Choroid plexus epithelial cell (primary cell): ENCODE results near the gene PGLYRP4.

ENCODE experiments used
- DNase-seq: peaks from one replicate; pipeline ENCODE4 v3.0.0-alpha.2; 2010; ENCODE audit warnings: low read depth
- H3K4me3 ChIP-seq: 2 replicates; pipeline ENCODE4 v1.5.1; 2011; ENCODE audit warnings: low read depth, mild to moderate bottlenecking, control low read depth, low read length, moderate library complexity
- TF ChIP-seq, protein P1 (sequence below): conservative IDR thresholded peaks from 2 replicates; pipeline ENCODE4 v1.5.1; 2011; ENCODE audit warnings: low read depth, mild to moderate bottlenecking, control low read depth, inconsistent platforms, low read length, moderate library complexity

PGLYRP4 gene

DNA sequence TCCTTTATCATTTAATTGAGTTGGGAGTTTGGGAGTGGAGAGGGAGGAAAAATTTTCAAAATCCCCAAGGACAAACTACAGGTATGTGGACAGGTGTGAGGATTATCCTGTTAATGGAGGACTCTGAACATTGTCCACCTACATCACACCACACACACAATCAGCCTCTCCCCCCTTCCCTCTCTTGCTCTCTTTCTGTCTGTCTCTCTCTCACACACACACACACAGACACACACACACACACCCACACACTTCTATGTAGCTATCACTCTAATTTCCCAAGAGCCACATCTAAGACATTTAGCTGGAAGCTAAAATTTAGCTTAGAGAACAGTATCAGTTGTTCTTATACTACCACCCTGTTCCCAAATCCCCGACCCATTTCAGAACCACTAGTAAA is 40.8 kb upstream of the PGLYRP4 start:
- TF ChIP-seq, protein P1, sequence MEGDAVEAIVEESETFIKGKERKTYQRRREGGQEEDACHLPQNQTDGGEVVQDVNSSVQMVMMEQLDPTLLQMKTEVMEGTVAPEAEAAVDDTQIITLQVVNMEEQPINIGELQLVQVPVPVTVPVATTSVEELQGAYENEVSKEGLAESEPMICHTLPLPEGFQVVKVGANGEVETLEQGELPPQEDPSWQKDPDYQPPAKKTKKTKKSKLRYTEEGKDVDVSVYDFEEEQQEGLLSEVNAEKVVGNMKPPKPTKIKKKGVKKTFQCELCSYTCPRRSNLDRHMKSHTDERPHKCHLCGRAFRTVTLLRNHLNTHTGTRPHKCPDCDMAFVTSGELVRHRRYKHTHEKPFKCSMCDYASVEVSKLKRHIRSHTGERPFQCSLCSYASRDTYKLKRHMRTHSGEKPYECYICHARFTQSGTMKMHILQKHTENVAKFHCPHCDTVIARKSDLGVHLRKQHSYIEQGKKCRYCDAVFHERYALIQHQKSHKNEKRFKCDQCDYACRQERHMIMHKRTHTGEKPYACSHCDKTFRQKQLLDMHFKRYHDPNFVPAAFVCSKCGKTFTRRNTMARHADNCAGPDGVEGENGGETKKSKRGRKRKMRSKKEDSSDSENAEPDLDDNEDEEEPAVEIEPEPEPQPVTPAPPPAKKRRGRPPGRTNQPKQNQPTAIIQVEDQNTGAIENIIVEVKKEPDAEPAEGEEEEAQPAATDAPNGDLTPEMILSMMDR = no peak
- no peak for DNase-seq
- H3K4me3 ChIP-seq = no peak overlapping the region

- no peak overlapping the region for H3K4me3 ChIP-seq
- DNase-seq = no peak
- TF ChIP-seq, protein P1 = no peak
Observed at GRCh38 chr1:153387785-153388184, 39.1 kb upstream of the PGLYRP4 start.

GRCh38 chr1:153387001-153387400 is 38.4 kb upstream of the PGLYRP4 start:
- H3K4me3 ChIP-seq = no peak overlapping the region
- DNase-seq = no peak
- TF ChIP-seq, protein P1 = no peak

DNA sequence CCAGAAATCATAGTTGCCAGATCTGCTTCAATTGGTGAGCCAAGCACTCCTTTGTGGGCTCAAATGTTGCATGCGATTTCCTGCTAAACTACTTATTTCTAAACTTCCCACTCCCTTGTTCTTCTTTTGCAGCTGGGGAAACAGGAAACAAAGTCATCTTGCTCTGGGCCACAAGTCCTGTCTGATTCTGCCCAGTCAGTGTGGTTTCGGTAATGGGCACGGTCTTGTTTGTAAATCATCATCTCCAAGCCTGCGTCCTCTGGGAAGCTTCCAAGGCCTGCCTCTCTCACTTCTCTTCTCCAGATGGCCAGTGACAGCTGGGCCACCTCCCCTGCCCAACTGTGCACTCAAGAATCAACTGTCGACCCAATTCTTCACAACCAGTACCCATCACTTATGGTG is 37.9 kb upstream of the PGLYRP4 start:
- DNase-seq = no peak
- TF ChIP-seq, protein P1 = no peak
- H3K4me3 ChIP-seq = no peak overlapping the region

DNA sequence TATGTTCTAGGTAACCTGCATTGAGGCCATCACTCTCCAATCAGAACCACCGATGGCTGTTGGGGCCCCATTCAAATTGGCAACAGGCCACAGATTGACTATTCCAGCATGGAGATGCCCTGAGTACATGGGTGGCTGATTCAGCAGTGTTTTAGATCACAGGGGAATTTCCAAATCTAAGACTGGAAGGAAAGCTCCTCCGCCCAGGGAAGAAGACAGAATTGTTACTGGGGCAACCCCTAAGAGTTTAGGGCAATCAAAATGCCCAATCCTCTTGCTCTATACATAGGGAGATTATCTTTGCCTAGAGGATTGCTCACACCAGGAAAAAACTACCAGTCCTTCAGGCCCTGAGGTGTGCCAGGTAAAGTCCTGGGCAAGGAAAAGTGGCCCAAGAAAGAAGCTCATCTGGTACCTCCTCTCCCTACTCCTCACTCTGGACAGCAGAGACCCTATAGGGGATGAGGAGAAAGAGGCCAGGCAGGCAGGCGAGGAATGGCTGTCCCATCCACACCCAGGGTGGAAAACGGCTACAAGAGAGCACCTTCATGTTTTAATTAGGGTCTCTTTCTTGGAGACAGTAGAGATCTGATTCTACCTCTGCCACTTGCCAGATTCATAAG is 36.4 kb upstream of the PGLYRP4 start:
- no peak overlapping the region for H3K4me3 ChIP-seq
- TF ChIP-seq, protein P1 = no peak
- DNase-seq = no peak

- no peak for DNase-seq
- TF ChIP-seq, protein P1 = no peak
Observed at GRCh38 chr1:153380711-153381110, 32.1 kb upstream of the PGLYRP4 start.

GRCh38 chr1:153379591-153379990 is 30.9 kb upstream of the PGLYRP4 start:
- TF ChIP-seq, protein P1 = no peak
- DNase-seq = no peak

More at GRCh38 chr1:153380711-153381110, 32.1 kb upstream of the PGLYRP4 start:
- no peak overlapping the region for H3K4me3 ChIP-seq

More at GRCh38 chr1:153379591-153379990, 30.9 kb upstream of the PGLYRP4 start:
- H3K4me3 ChIP-seq = no peak overlapping the region
